NCI-H146 (cell line): Measurements from ENCODE around the gene KHK.
A peak's percentile ranks its signal among the peaks of the same experiment; 100 is the strongest.

ENCODE experiments used
- DNase-seq: peaks from one replicate; lab custom pipeline; 2025; lab: John Stamatoyannopoulos, UW

KHK gene

DNA sequence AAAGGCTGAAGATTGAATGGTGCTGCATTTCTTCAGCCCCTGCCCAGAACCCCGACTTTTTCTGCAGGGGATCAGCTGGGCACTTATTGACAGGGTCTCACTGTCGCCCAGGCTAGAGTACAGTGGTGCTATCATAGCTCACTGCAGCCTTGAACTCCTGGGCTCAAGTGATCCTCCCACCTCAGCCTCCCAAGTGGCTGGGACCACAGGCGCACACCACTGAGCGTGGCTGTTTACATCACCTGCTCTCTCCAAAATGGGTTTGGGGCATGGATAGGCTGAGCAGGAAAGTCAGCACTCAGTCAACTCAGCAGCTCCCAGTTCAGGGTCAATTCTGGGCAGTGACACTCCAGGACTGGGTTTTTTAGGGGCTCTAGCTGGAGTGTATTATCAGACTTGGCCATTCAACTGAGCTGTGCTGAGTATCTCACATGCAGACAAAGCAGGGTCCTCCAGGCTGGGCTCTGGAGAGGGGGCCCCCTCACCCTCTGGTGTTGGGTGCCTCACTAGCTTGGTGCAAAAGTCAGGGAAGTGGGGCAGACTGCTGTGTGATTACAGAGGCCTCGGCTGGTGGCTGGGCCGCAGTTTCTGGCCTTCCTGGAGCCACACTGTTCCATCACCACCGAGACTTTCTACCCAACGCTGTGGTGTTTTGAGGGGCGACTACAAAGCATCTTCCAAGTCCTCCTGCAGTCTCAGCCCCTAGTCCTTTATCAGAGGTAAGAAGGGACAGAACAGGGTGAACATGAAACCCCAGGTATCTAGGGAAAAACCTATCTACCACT lies 41.5 kb downstream of the KHK start:
- DNase-seq, result no peak

GRCh38 chr2:27128668-27129571 lies 42.3 kb downstream of the KHK start:
- no peak for DNase-seq

DNA sequence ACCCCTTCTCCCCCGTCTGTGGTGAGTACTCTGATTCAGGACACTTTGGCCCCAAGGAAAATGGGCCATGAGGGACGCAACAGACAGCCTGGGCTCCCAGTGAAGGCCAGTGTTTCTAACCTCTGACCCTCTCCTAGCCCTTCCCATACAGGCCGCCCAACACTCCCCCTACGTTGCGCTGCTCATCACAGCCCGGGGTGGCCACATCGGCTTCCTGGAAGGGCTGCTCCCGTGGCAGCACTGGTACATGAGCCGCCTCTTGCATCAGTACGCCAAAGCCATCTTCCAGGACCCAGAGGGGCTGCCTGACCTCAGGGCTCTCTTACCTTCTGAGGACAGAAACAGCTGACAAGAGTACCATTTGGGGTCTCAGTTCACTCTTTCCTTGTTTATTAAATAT lies 43.8 kb downstream of the KHK start:
- no peak for DNase-seq

DNA sequence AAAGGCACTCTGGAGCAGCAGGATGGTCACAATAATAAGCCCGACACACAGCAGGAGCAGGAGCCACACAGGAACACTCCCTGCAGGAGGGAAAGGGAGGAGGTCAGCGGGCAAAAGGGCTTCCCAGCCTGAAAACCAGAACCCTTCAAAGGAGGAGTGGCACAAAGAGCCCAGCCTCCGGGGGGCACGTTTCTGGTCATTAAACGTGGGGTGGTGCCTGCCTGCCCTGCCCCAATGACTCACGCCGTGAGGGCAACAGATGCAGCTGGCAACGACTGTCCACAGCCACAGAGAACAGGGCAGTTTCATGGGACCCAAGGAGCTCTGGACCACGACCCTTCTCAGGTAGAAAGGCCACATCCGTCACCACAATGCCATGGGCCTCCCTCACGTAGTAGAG lies 44.9 kb downstream of the KHK start:
- no peak for DNase-seq

DNA sequence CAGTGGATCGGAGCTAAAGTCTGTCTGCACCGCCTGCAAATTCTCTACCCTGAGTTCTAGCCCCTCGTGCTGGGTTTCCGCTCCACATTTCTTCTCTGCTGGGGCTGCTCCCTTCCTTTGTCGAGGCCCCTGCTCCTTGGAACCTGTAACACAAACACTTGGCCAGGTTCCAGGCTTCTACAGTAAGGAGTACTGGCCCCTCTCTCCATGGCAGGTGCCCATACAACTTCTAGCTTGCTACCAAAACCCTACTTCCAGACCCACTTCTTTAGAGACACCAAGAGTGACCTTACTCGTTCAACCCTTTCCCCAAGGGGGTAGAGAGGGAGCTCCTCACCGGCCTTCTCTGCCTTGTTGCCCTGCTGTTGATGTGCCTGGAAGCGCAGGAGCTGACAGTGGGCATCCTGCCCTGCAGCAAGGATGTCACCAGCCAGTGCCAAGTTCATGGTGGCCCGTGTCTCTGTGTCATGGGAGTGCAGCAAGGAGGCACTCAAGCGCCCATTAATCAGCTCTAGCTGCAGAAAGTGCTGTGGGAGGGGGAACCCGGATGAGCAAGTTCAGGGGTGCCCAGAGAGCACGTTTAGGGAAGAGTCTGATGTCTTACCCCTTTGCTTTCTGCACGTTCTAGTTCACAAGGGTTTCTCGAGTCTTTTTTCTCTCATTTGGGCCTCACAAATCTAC lies 46.8 kb downstream of the KHK start:
- DNase-seq, result no peak

GRCh38 chr2:27133905-27134780 lies 47.6 kb downstream of the KHK start, which contains the start of gene PREB:
Gene PREB (minus strand): TSS chr2:27134636. CDS start chr2:27134421, 215 bp downstream.
- peak; percentile 97 for DNase-seq

DNA sequence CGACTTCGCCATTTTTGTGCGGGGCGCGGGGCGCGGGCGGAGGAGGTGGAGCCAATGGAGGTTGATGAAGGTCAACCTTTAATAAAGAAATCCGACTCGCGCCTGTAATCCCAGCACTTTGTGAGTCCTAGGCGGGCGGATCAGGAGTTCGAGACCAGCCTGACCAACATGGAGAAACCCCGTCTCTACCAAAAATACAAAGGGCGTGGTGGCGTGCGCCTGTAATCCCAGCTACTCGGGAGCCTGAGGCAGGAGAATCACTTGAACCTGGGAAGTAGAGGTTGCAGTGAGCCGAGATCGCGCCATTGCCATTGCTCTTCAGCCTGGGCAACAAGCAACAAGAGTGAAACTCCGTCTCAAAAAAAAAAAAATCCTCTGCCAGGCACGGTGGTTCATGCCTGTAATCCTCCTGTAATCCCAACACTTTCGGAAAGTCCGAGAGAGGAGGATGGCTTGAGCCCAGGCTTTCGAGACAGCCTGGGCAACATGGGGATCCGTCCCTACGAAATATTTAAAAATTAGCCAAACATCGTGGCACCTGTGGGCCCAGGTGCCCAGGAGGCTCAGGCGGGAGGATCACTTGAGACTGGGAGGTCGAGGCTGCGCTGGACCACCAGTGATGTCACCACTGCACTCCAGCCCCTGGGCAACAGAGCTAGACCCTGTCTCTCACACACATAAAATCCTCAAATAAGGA lies 48.4 kb downstream of the KHK start:
- no peak for DNase-seq

GRCh38 chr2:27135478-27135955 lies 48.9 kb downstream of the KHK start:
- no peak for DNase-seq

DNA sequence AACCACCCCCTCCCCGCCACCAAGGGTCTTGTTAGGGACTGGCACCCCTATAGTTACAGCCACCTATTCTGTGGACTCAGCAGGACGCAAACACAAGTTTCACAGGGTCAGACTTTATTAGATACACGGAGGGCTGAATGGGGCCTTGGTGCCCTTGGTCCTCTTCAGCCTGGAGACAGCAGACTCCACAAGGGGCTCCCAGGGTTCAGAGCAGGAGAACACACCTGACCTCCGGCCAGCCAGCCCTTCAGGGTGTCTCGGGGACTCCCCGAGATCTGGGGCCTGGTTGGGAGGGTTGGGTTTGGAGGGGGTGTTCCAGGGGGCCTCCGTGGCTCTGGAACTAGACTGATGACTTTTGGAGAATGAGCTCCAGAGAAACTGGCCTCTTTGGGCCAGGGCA lies 50.2 kb downstream of the KHK start:
- no peak for DNase-seq

GRCh38 chr2:27137322-27137935 lies 50.9 kb downstream of the KHK start:
- DNase-seq, result no peak

- DNase-seq, result no peak
Observed at GRCh38 chr2:27138111-27138510, 51.5 kb downstream of the KHK start.

GRCh38 chr2:27139310-27139709 lies 52.7 kb downstream of the KHK start, which contains the start of gene PRR30:
Gene PRR30 (minus strand): TSS chr2:27139410. CDS start chr2:27138329, 1,081 bp downstream.
- no peak for DNase-seq

- DNase-seq, result no peak
Observed at GRCh38 chr2:27143285-27143684, 56.7 kb downstream of the KHK start.

DNA sequence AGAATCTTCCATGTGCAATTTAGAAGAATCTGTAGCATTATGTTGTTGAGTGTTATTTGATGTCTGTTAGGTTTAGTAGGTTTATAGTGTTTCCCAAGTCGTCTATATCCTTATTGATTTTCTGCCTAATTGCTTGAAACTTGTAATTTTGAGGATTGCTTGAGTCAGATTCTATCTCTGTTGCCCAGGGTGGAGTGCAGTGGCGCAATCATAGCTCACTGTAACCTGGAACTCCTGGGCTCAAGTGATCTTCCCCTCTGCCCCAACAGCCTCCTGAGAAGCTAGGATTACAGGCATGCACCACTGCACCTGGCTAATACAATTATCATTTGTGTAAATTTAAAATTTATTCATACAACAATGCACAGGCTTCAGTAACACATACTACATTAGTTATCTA lies 59.1 kb downstream of the KHK start:
- DNase-seq, result no peak

DNA sequence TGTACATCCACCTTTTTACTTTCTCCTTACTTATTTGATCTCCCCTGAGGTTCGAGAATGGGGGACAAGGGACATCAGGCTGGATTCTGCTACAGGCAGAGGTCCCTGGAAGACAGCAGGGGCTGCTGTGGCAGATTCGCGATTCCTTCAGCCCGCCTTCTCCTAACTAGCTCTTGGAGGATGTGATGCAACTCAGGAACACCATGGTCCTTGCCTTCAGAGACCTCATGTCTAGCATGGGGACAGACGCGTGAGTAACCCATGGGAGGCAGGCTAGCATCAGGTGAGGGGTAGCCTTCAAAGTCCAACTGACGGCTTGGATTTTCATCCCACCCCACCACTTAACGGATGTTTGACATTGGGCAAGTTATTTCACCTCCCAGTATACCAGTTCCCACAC lies 61.4 kb downstream of the KHK start:
- DNase-seq, result no peak

- no peak for DNase-seq
Observed at GRCh38 chr2:27148801-27149439, 62.3 kb downstream of the KHK start, which contains the start of gene TCF23. Gene TCF23 (plus strand): TSS chr2:27149004. CDS start chr2:27149134, 130 bp downstream.

GRCh38 chr2:27149570-27150405 lies 63.2 kb downstream of the KHK start:
- DNase-seq, result no peak
